A549 treated with GW870086 at 1 μM for 4 hours (cell line): Measurements from ENCODE around the gene RBMY1E. TPM values are rescaled to one million over a fixed set of nuclear protein-coding genes. Genes with fewer than 3 reads are reported as not detected.

Experiments
- total RNA-seq: library from RNA; stranded (reverse); fragments of 200-300 nt; extraction: Qiagen RNA extraction; gene quantifications from 5 replicates; pipeline ENCODE4 v1.2.3, GENCODE V29; 2022; ENCODE audit warnings: low read depth

The RBMY1E gene
- total RNA-seq = not detected in 5 replicates

GRCh38 chrY:21917932-21918331, at the start of gene RBMY1E:
TSS of gene RBMY1E (minus strand) at chrY:21918032. CDS start at chrY:21916054, 1,978 bp downstream.

DNA sequence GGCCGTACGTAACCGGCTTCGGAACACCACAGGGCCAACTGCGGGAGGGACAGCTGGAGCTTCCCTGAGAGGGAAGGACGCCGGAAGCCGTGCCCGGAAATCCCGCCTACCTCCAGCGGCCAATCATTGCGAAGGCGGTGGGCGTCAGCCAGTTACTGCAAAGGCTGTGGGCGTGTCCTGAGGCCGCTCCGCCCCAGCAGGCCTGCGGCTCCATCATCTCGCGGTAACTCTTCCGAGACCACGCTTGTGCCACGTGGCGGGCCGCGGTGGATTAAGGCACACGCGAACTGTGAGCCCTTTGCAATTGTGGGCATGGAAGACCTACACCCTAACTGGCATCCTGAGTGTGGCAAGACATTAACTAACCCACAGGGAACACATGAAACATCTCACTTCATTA, 23.4 kb downstream of the RBMY1E start, which contains the start of gene RBMY1D:
RBMY1D (minus strand) TSS at position 101 of the 400 bp plus-strand sequence. CDS start 2,013 bp downstream, outside the sequence.

Other genes starting within 250 kb of the RBMY1E start
- gene RBMY1D, start 23.5 kb downstream of the RBMY1E start, total RNA-seq = not detected in 5 replicates